Loucy (cell line): ENCODE measurements around the gene CTU2.
A peak's percentile ranks its signal among the peaks of the same experiment; 100 is the strongest.

Source experiments
- H2AFZ ChIP-seq: fragments of 200-600 bp; sonication (generic); 2 replicates; pipeline ENCODE4 v1.6.0; 2016; ENCODE audit warnings: antibody characterized with exemption, mild to moderate bottlenecking, low read length, moderate library complexity
- H3F3A ChIP-seq: fragments of 200-600 bp; 2 replicates; pipeline ENCODE4 v1.6.0; 2016; ENCODE audit warnings: antibody characterized with exemption, low read depth, mild to moderate bottlenecking
- H3K27me3 ChIP-seq: fragments of 200-600 bp; sonication (generic); 2 replicates; pipeline ENCODE4 v1.6.1; 2014; ENCODE audit warnings: low read length, mild to moderate bottlenecking; ENCODE audit not compliant: insufficient read depth, poor library complexity, severe bottlenecking
- H3K36me3 ChIP-seq: fragments of 200-600 bp; sonication (generic); 2 replicates; pipeline ENCODE4 v1.6.1; 2016; ENCODE audit warnings: low read length; ENCODE audit not compliant: insufficient read depth
- H3K4me1 ChIP-seq: fragments of 200-600 bp; sonication (generic); 2 replicates; pipeline ENCODE4 v1.5.1; 2014; ENCODE audit warnings: low read length, mild to moderate bottlenecking; ENCODE audit not compliant: insufficient read depth, poor library complexity, severe bottlenecking
- H3K4me2 ChIP-seq: fragments of 200-600 bp; sonication (generic); 2 replicates; pipeline ENCODE4 v1.6.0; 2014; ENCODE audit warnings: antibody characterized with exemption, low read length, low read depth, mild to moderate bottlenecking; ENCODE audit not compliant: poor library complexity, severe bottlenecking
- H3K4me3 ChIP-seq: fragments of 200-600 bp; sonication (generic); 2 replicates; pipeline ENCODE4 v1.5.1; 2014; ENCODE audit warnings: low read length, mild to moderate bottlenecking, mixed read lengths; ENCODE audit not compliant: poor library complexity, severe bottlenecking
- H3K79me2 ChIP-seq: fragments of 200-600 bp; sonication (generic); 2 replicates; pipeline ENCODE4 v1.6.1; 2014; ENCODE audit warnings: low read length; ENCODE audit not compliant: insufficient read depth
- H3K9ac ChIP-seq: fragments of 200-600 bp; sonication (generic); 2 replicates; pipeline ENCODE4 v1.6.0; 2014; ENCODE audit warnings: mild to moderate bottlenecking, low read depth, low read length, moderate library complexity; ENCODE audit not compliant: poor library complexity, severe bottlenecking
- H3K9me2 ChIP-seq: fragments of 200-600 bp; sonication (generic); replicated peaks from 2 replicates; pipeline ENCODE4 v1.6.1; 2016; ENCODE audit warnings: low read depth, low read length, mixed read lengths
- H3K9me3 ChIP-seq: fragments of 200-600 bp; sonication (generic); 2 replicates; pipeline ENCODE4 v1.6.1; 2014; ENCODE audit warnings: mild to moderate bottlenecking, antibody characterized with exemption, low read length, low read depth; ENCODE audit not compliant: insufficient read depth
- H4K20me1 ChIP-seq: fragments of 200-600 bp; sonication (generic); 2 replicates; pipeline ENCODE4 v1.6.0; 2014; ENCODE audit warnings: antibody characterized with exemption, low read length, mild to moderate bottlenecking; ENCODE audit not compliant: insufficient read depth, poor library complexity, severe bottlenecking
- CTCF ChIP-seq: fragments of 200-600 bp; sonication (generic); conservative IDR thresholded peaks from 2 replicates; pipeline ENCODE4 v1.5.1; 2014; ENCODE audit warnings: mild to moderate bottlenecking, antibody characterized with exemption, low read length
- EZH2phosphoT487 ChIP-seq: fragments of 200-600 bp; IDR thresholded peaks from 2 replicates; pipeline ENCODE4 v1.6.1; 2018; ENCODE audit warnings: antibody characterized with exemption, mild to moderate bottlenecking, moderate library complexity, borderline replicate concordance

The CTU2 gene

GRCh38 chr16:88737298-88738150 is 31.2 kb downstream of the CTU2 start:
- Histone ChIP-seq H3K9me2 (no peaks in the 10 kb centered on the region), H3K36me3 (peaks cover 30% of the 10 kb centered on the region; the same call in 1 of the 2 replicates), H2AFZ (no peak overlapping the region), H3K4me1 (no peaks in the 10 kb centered on the region), H3F3A (no peaks in the 10 kb centered on the region), H4K20me1 (no peaks in the 10 kb centered on the region), H3K79me2 (no peaks in the 10 kb centered on the region), H3K4me3 (no peak overlapping the region), H3K9me3 (no peaks in the 10 kb centered on the region), H3K4me2 (no peak overlapping the region), H3K27me3 (no peaks in the 10 kb centered on the region), H3K9ac (no peak overlapping the region)
- TF ChIP-seq CTCF (peak; percentile 65), EZH2phosphoT487 (no peak)

- Histone ChIP-seq H3K4me1 (no peaks in the 10 kb centered on the region), H3K9ac (no peak overlapping the region)
Observed at GRCh38 chr16:88738151-88739084, 32.1 kb downstream of the CTU2 start.

More at GRCh38 chr16:88738151-88739084, 32.1 kb downstream of the CTU2 start:
- Histone ChIP-seq H3K27me3 (no peaks in the 10 kb centered on the region), H3K4me3 (no peak overlapping the region), H2AFZ (no peak overlapping the region), H3K4me2 (no peak overlapping the region), H3F3A (no peaks in the 10 kb centered on the region), H3K9me3 (no peaks in the 10 kb centered on the region), H3K36me3 (peaks cover 30% of the 10 kb centered on the region; the same call in 1 of the 2 replicates), H4K20me1 (peaks cover under 1% of the 10 kb centered on the region), H3K9me2 (no peaks in the 10 kb centered on the region), H3K79me2 (no peaks in the 10 kb centered on the region)
- TF ChIP-seq EZH2phosphoT487 (no peak), CTCF (no peak)
